Endothelial cell of umbilical vein (primary cell): ENCODE measurements around the gene KIAA1671. TPM values are rescaled to one million over a fixed set of nuclear protein-coding genes. Genes with fewer than 3 reads are reported as not detected.

Source experiments
- BruUV-seq: library from RNA; stranded (reverse); fragments of 400-500 nt; replicated peaks from 2 replicates; lab custom pipeline; 2021; lab: Mats Ljungman, UMichigan
- CTCF ChIA-PET: fragments of 300-600, 350-600 bp; sonication (Branson Sonifier 250); formaldehyde crosslinking; loops from one replicate; lab custom pipeline; 2021; ENCODE audit warnings: antibody characterized with exemption, inconsistent platforms; lab: Charles Lee
- POLR2A ChIA-PET: fragments of 300-600, 350-600 bp; sonication (Branson Sonifier 250); formaldehyde crosslinking; loops from one replicate; lab custom pipeline; 2021; ENCODE audit warnings: antibody characterized with exemption, inconsistent platforms; lab: Charles Lee
- DNase-seq: peaks from one replicate; pipeline ENCODE4 v3.0.0-alpha.2; 2011; ENCODE audit warnings: low read depth, low spot score
- FAIRE-seq: peaks from 2 replicates; lab custom pipeline; 2011; peaks lifted over from hg19 to GRCh38; lab: Jason Lieb, UNC
- H2AFZ ChIP-seq: 2 replicates; pipeline ENCODE4 v1.6.0; 2012; ENCODE audit warnings: low read depth, low read length, control low read depth, inconsistent platforms
- H3K27ac ChIP-seq: 2 replicates; pipeline ENCODE4 v1.5.1; 2011; ENCODE audit warnings: low read depth, mild to moderate bottlenecking, control low read depth, low read length, moderate library complexity; ENCODE audit not compliant: insufficient read depth
- H3K27me3 ChIP-seq, 2 experiments: 2 replicates each; pipeline versions ENCODE4 v1.6.0 to v1.6.1; 2011; ENCODE audit warnings: low read length in 2 of 2, mixed read lengths in 1 of 2; ENCODE audit not compliant: control insufficient read depth in 2 of 2, insufficient read depth in 2 of 2
- H3K36me3 ChIP-seq, 2 experiments: 2 replicates in 1 of 2; 3 replicates in 1 of 2; pipeline ENCODE4 v1.5.1; 2011; ENCODE audit warnings: low read length in 2 of 2, mild to moderate bottlenecking in 1 of 2, moderate library complexity in 1 of 2; ENCODE audit not compliant: control insufficient read depth in 2 of 2, insufficient read depth in 2 of 2; ENCODE audit errors: extremely low read depth in 1 of 2
- H3K4me1 ChIP-seq: 3 replicates; pipeline ENCODE4 v1.5.1; 2011; ENCODE audit warnings: mild to moderate bottlenecking, low read length; ENCODE audit not compliant: control insufficient read depth, insufficient read depth; ENCODE audit errors: extremely low read depth
- H3K4me2 ChIP-seq: 2 replicates; pipeline ENCODE4 v1.6.1; 2011; ENCODE audit warnings: low read length, control low read depth, mixed read lengths; ENCODE audit not compliant: insufficient read depth
- H3K4me3 ChIP-seq, 3 experiments: fragments of 200-600 bp in 1 of 3; sonication (generic), shearing (Covaris generic) in 1 of 3; replicated peaks in 1 of 3; 2 replicates each; pipeline ENCODE4 v1.5.1; 2011 to 2016; ENCODE audit warnings: control low read depth in 3 of 3, low read length in 3 of 3, mild to moderate bottlenecking in 2 of 3, inconsistent platforms in 1 of 3, low read depth in 1 of 3, moderate library complexity in 1 of 3; ENCODE audit not compliant: insufficient read depth in 1 of 3
- H3K79me2 ChIP-seq: 2 replicates; pipeline ENCODE4 v1.6.0; 2012; ENCODE audit warnings: low read length, inconsistent platforms; ENCODE audit not compliant: control insufficient read depth, insufficient read depth
- H3K9ac ChIP-seq: replicated peaks from 2 replicates; pipeline ENCODE3; 2011; ENCODE audit warnings: low read length, control low read depth; ENCODE audit not compliant: insufficient read depth; ENCODE audit errors: extremely low read depth
- H3K9me1 ChIP-seq: replicated peaks from 3 replicates; pipeline ENCODE4 v1.6.0; 2011; ENCODE audit warnings: mild to moderate bottlenecking, low read length; ENCODE audit not compliant: control insufficient read depth, insufficient read depth; ENCODE audit errors: extremely low read depth
- H3K9me3 ChIP-seq: replicated peaks from 2 replicates; pipeline ENCODE4 v1.5.1; 2012; ENCODE audit warnings: low read length, inconsistent platforms; ENCODE audit not compliant: control insufficient read depth, insufficient read depth
- H4K20me1 ChIP-seq: replicated peaks from 2 replicates; pipeline ENCODE3; 2011; ENCODE audit warnings: mild to moderate bottlenecking, low read length; ENCODE audit not compliant: control insufficient read depth, insufficient read depth; ENCODE audit errors: extremely low read depth
- CTCF ChIP-seq, 2 donors: IDR thresholded peaks; 1 replicate in 1 of 2; 2 replicates in 1 of 2; pipeline ENCODE4 v1.5.1; 2011; ENCODE audit warnings: low read length in 2 of 2, mild to moderate bottlenecking in 2 of 2, moderate library complexity in 2 of 2, control low read depth in 1 of 2, inconsistent platforms in 1 of 2, low read depth in 1 of 2; ENCODE audit not compliant: insufficient read depth in 1 of 2; ENCODE audit errors: extremely low read depth in 1 of 2
- EZH2 ChIP-seq: IDR thresholded peaks from 2 replicates; pipeline ENCODE4 v1.6.1; 2012; ENCODE audit warnings: borderline replicate concordance, low read depth, mild to moderate bottlenecking, moderate library complexity, low read length, inconsistent platforms; ENCODE audit not compliant: severe bottlenecking
- FOS ChIP-seq: IDR thresholded peaks from 2 replicates; pipeline ENCODE4 v1.6.1; 2011; ENCODE audit warnings: mild to moderate bottlenecking, low read length, moderate library complexity, borderline replicate concordance; ENCODE audit not compliant: insufficient read depth
- GATA2 ChIP-seq: IDR thresholded peaks from 2 replicates; pipeline ENCODE4 v1.7.0; 2011; ENCODE audit warnings: low read depth, mild to moderate bottlenecking, moderate library complexity, mixed read lengths, low read length; ENCODE audit not compliant: insufficient read length, insufficient read depth
- JUN ChIP-seq: IDR thresholded peaks from 2 replicates; pipeline ENCODE4 v1.6.1; 2011; ENCODE audit warnings: borderline replicate concordance, low read depth; ENCODE audit not compliant: insufficient read length, insufficient read depth
- MAX ChIP-seq: IDR thresholded peaks from 2 replicates; pipeline ENCODE4 v1.6.1; 2011; ENCODE audit not compliant: insufficient read depth, insufficient read length
- MYC ChIP-seq: IDR thresholded peaks from one replicate; pipeline ENCODE4 v1.6.1; 2011; ENCODE audit warnings: mild to moderate bottlenecking, low read depth, low read length
- POLR2A ChIP-seq: IDR thresholded peaks from 2 replicates; pipeline ENCODE4 v1.6.1; 2012; ENCODE audit warnings: low read depth, mild to moderate bottlenecking, control low read depth, low read length
- POLR2AphosphoS5 ChIP-seq: IDR thresholded peaks from 2 replicates; pipeline ENCODE4 v1.6.1; 2012; ENCODE audit warnings: low read depth, mild to moderate bottlenecking, control low read depth, low read length, moderate library complexity; ENCODE audit not compliant: insufficient read depth
- dilution Hi-C: fragments of 300-500 bp; cut with MboI; formaldehyde crosslinking; loops from one replicate; pipeline ENCODE4 v1.15.0; 2019; ENCODE audit warnings: low sequenced_read_pairs; ENCODE audit not compliant: extremely low pct_ligation_motif_present
- intact Hi-C: fragments of 100-400 bp; cut with micrococcal nuclease; formaldehyde crosslinking; loops from one replicate; pipeline ENCODE4 v1.10.0; 2022
- polyA plus RNA-seq, 4 experiments: library from polyadenylated mRNA; depleted of rRNA in 3 of 4; stranded (reverse) in 3 of 4; unstranded in 1 of 4; fragments of >200 nt; gene quantifications; 2 replicates each; pipeline versions ENCODE4 v1.2.1 to v1.2.3, GENCODE V29; 2011 to 2012; ENCODE audit warnings: missing spikeins in 1 of 4
- total RNA-seq: library from RNA; stranded (reverse); gene quantifications from 2 replicates; pipeline ENCODE4 v1.2.3, GENCODE V29; 2021

The KIAA1671 gene
- total and polyA plus RNA-seq, 2 donors (not counting 3 experiments of a cell fraction or from before 2014, with no cell fraction given), result 23.1 to 85.1 TPM

DNA sequence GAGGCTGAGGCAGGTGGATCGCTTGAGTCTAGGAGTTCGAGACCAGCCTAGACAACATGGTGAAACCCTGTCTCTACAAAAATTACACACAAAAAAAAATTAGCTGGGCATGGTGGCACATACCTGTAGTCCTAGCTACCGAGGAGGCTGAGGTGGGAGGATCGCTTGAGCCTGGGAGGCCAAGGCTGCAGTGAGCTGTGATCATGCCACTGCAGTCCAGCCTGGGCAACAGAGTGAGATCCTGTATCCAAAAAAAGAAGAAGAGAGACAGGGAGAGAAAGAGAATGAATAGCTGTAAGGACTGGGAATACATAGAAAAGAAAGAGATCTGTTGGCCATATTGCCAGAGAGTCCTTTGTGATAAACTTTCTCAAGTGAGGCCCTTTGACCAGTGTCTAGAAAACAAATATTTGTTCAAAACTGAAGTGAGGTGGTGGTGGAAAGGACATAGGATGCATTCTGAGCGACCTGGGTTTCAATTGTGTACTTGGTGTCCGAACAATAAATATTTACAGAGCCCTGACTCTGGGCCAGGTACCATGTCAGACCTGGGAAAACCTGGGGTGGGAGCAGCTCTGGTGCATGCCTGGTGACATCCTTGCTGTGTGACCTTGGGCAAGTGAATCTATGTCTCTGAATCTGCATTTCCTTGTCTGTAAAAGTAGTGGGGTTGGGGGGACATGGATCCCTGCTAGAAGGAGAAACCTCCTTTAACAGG, 157.5 kb downstream of the KIAA1671 start:
- H3K9ac ChIP-seq, result no peak overlapping the region
- H3K4me2 ChIP-seq, result no peak overlapping the region
- H2AFZ ChIP-seq, result no peak overlapping the region
- no TSS peak for BruUV-seq
- no peaks in the 10 kb centered on the region for H3K9me1 ChIP-seq
- no peaks in the 10 kb centered on the region for H3K27me3 ChIP-seq
- dilution Hi-C loops, result no loop called here
- ChIA-PET POLR2A (no interaction called here), CTCF (interaction anchor here (0.6 to 3.4 kb wide), 35 partner anchors 7 to 103 kb away, joined by 3 to 22 read pairs (median 5); no protein-coding TSS in a partner anchor)
- no peaks in the 10 kb centered on the region for H3K79me2 ChIP-seq
- no peak for TF ChIP-seq EZH2
- no peak for TF ChIP-seq POLR2AphosphoS5
- TF ChIP-seq POLR2A, result no peak
- TF ChIP-seq FOS, result no peak
- TF ChIP-seq GATA2, result no peak
- no peak for TF ChIP-seq MAX
- no peak for TF ChIP-seq JUN
- no peak for TF ChIP-seq CTCF (IDR thresholded peaks at IDR 0.05; ENCODE audit: extremely low read depth in 1 of 2, insufficient read depth in 1 of 2, low read depth in 1 of 2, low read length in 2 of 2)
- TF ChIP-seq MYC, result no peak
- peak overlapping the region; percentile 83 for H3K27ac ChIP-seq
- no peak overlapping the region for H3K4me3 ChIP-seq
- H3K9me3 ChIP-seq, result no peaks in the 10 kb centered on the region
- FAIRE-seq (no peak), DNase-seq (no peak)
- H3K36me3 ChIP-seq, result no peaks in the 10 kb centered on the region
- intact Hi-C loops, result loop anchor here (2.0 to 5.0 kb wide), 3 partner anchors 93 to 158 kb away; partner anchors contain the start of gene KIAA1671
- H4K20me1 ChIP-seq, result no peaks in the 10 kb centered on the region
- H3K4me1 ChIP-seq, result peaks cover 37% of the 10 kb centered on the region
